ENCODE results near the gene KSR2.

- TF ChIP-seq CTCF (IDR thresholded peaks at IDR 0.05), result no peak
- TF ChIP-seq POLR2A (IDR thresholded peaks at IDR 0.05), result no peak
- TF ChIP-seq POLR2AphosphoS5 (IDR thresholded peaks at IDR 0.05), result no peak
- no peak for TF ChIP-seq EP300 (IDR thresholded peaks at IDR 0.05; ENCODE audit: low read depth)
These were observed 373.0 kb downstream of the KSR2 start for GRCh38 chr12:117595751-117596150.
